Liver (tissue), 9 donors: ENCODE measurements around the gene EIF4G3. TPM values are rescaled to one million over a fixed set of nuclear protein-coding genes. Genes with fewer than 3 reads are reported as not detected.
"Not testable (repeated sequence)": the region's sequence is repeated elsewhere in the genome, so short reads cannot be mapped to it uniquely, and the experiment has no call there.

Source experiments
- DNase-seq: peaks from one replicate; pipeline ENCODE4 v3.0.0-alpha.2; 2017; ENCODE audit warnings: low spot score
- H3K27ac ChIP-seq, 2 donors: one replicate each; pipeline ENCODE4 v1.7.0; 2013; ENCODE audit warnings: inconsistent platforms in 2 of 2, low read length in 2 of 2, control low read depth in 1 of 2, low read depth in 1 of 2, mild to moderate bottlenecking in 1 of 2
- H3K27me3 ChIP-seq, 4 donors: one replicate each; pipeline versions ENCODE4 v1.6.1 to v1.7.0; 2013; ENCODE audit warnings: low read length in 3 of 4, inconsistent platforms in 1 of 4, mild to moderate bottlenecking in 1 of 4, moderate library complexity in 1 of 4; ENCODE audit not compliant: control insufficient read depth in 4 of 4, insufficient read depth in 4 of 4
- H3K36me3 ChIP-seq, 4 donors: one replicate each; pipeline versions ENCODE4 v1.6.1 to v1.7.0; 2013; ENCODE audit warnings: low read length in 3 of 4, mild to moderate bottlenecking in 3 of 4, low read depth in 1 of 4, moderate library complexity in 1 of 4; ENCODE audit not compliant: control insufficient read depth in 4 of 4, insufficient read depth in 3 of 4
- H3K4me1 ChIP-seq, 4 donors: one replicate each; pipeline versions ENCODE4 v1.6.1 to v1.7.0; 2013; ENCODE audit warnings: low read length in 3 of 4, mild to moderate bottlenecking in 3 of 4, moderate library complexity in 1 of 4; ENCODE audit not compliant: control insufficient read depth in 4 of 4, insufficient read depth in 4 of 4
- H3K4me3 ChIP-seq, 3 donors: one replicate each; pipeline versions ENCODE4 v1.6.1 to v1.7.0; 2013; ENCODE audit warnings: low read length in 3 of 3, control low read depth in 1 of 3, low read depth in 1 of 3, mild to moderate bottlenecking in 1 of 3
- H3K9ac ChIP-seq, 2 donors: one replicate each; pipeline ENCODE4 v1.7.0; 2013; ENCODE audit warnings: low read length in 2 of 2, mild to moderate bottlenecking in 2 of 2, moderate library complexity in 2 of 2, control low read depth in 1 of 2, low read depth in 1 of 2
- H3K9me3 ChIP-seq, 4 donors: one replicate each; pipeline versions ENCODE4 v1.6.1 to v1.7.0; 2013; ENCODE audit warnings: low read length in 3 of 4; ENCODE audit not compliant: control insufficient read depth in 4 of 4
- EGR1 ChIP-seq, 2 donors: IDR thresholded peaks; 2 replicates each; pipeline ENCODE4 v1.6.1; 2016 to 2018; ENCODE audit warnings: antibody characterized with exemption in 2 of 2, low read depth in 2 of 2
- FOXA2 ChIP-seq: IDR thresholded peaks from 2 replicates; pipeline ENCODE4 v1.6.1; 2016; ENCODE audit warnings: antibody characterized with exemption
- GABPA ChIP-seq, 2 donors: IDR thresholded peaks in 1 of 2; conservative IDR thresholded peaks in 1 of 2; 2 replicates each; pipeline ENCODE4 v1.6.1; 2016; ENCODE audit warnings: antibody characterized with exemption in 2 of 2, mild to moderate bottlenecking in 1 of 2, moderate library complexity in 1 of 2
- HNF4G ChIP-seq: IDR thresholded peaks from 2 replicates; pipeline ENCODE4 v1.6.1; 2016; ENCODE audit warnings: antibody characterized with exemption
- NR2F2 ChIP-seq: IDR thresholded peaks from 2 replicates; pipeline ENCODE4 v1.6.1; 2016; ENCODE audit warnings: antibody characterized with exemption
- RAD21 ChIP-seq, 2 donors: IDR thresholded peaks; 2 replicates each; pipeline ENCODE4 v1.6.1; 2016; ENCODE audit warnings: antibody characterized with exemption in 2 of 2, mild to moderate bottlenecking in 2 of 2
- REST ChIP-seq: IDR thresholded peaks from 2 replicates; pipeline ENCODE4 v1.6.1; 2016; ENCODE audit warnings: antibody characterized with exemption, mild to moderate bottlenecking
- RXRA ChIP-seq, 2 donors: IDR thresholded peaks; 2 replicates each; pipeline ENCODE4 v1.6.1; 2017 to 2018; ENCODE audit warnings: antibody characterized with exemption in 2 of 2, mild to moderate bottlenecking in 1 of 2
- TAF1 ChIP-seq: conservative IDR thresholded peaks from 2 replicates; pipeline ENCODE4 v1.6.1; 2016; ENCODE audit warnings: antibody characterized with exemption, mild to moderate bottlenecking
- YY1 ChIP-seq: IDR thresholded peaks from 2 replicates; pipeline ENCODE4 v1.6.1; 2016; ENCODE audit warnings: antibody characterized with exemption, mild to moderate bottlenecking
- WGBS: extraction: QIAGEN DNeasy Blood & Tissue Kit; methylation state at CpG from one replicate; pipeline ENCODE4 v1.1.7; 2013; 5-methylcytosine and 5-hydroxymethylcytosine counted together
- polyA plus RNA-seq, 2 donors: library from polyadenylated mRNA; stranded (reverse) in 1 of 2; unstranded in 1 of 2; fragments of 200-250 nt in 1 of 2; fragments of >200 nt in 1 of 2; fragmentation: Nextera tagmentation in 1 of 2; extraction: Ambion mirVana in 1 of 2; gene quantifications; one replicate each; pipeline versions ENCODE4 v1.2.1 to v1.2.3, GENCODE V29; 2013 to 2015
- total RNA-seq, 2 donors: library from RNA; depleted of rRNA; stranded (reverse); fragments of >200 nt; gene quantifications; one replicate each; pipeline ENCODE4 v1.2.3, GENCODE V29; 2014
- TF ChIP-seq, protein P1 (sequence below): IDR thresholded peaks from 2 replicates; pipeline ENCODE4 v1.6.1; 2016; ENCODE audit warnings: antibody characterized with exemption
- TF ChIP-seq, protein P2 (sequence below): IDR thresholded peaks from 2 replicates; pipeline ENCODE4 v1.6.1; 2016; ENCODE audit warnings: antibody characterized with exemption
- TF ChIP-seq, protein P3 (sequence below): IDR thresholded peaks from 2 replicates; pipeline ENCODE4 v1.6.1; 2016; ENCODE audit warnings: antibody characterized with exemption
- donor health status: healthy.
- donor health status: healthy.
- donor health status: healthy.
- donor health status: healthy.
- donor health status: healthy.

Gene EIF4G3
- total and polyA plus RNA-seq, 4 donors, result 7.6 to 22.8 (median 11.7) TPM

- WGBS, result 88% methylated on average over 11 of the region's 11 CpGs
- DNase-seq, result not testable (repeated sequence)
Measured at GRCh38 chr1:21091053-21091690, 85.5 kb downstream of the EIF4G3 start.

GRCh38 chr1:21090463-21090862, 86.2 kb downstream of the EIF4G3 start:
- WGBS, result 12% methylated on average over 1 of the region's 1 CpG
- no peaks in the 10 kb centered on the region for H3K4me1 ChIP-seq
- TF ChIP-seq RXRA (IDR thresholded peaks at IDR 0.05), result no peak
- no peak for TF ChIP-seq REST
- TF ChIP-seq NR2F2, result no peak
- no peak for TF ChIP-seq RAD21 (IDR thresholded peaks at IDR 0.05)
- no peak for TF ChIP-seq EGR1 (IDR thresholded peaks at IDR 0.05; ENCODE audit: low read depth in 2 of 2)
- TF ChIP-seq GABPA (IDR thresholded peaks at IDR 0.05 in 1 of 2, conservative IDR thresholded peaks at IDR 0.05 in 1 of 2), result no peak
- TF ChIP-seq, protein P1, sequence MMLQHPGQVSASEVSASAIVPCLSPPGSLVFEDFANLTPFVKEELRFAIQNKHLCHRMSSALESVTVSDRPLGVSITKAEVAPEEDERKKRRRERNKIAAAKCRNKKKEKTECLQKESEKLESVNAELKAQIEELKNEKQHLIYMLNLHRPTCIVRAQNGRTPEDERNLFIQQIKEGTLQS, result no peak
- no peak for TF ChIP-seq YY1
- no peak for TF ChIP-seq HNF4G
- TF ChIP-seq, protein P2, sequence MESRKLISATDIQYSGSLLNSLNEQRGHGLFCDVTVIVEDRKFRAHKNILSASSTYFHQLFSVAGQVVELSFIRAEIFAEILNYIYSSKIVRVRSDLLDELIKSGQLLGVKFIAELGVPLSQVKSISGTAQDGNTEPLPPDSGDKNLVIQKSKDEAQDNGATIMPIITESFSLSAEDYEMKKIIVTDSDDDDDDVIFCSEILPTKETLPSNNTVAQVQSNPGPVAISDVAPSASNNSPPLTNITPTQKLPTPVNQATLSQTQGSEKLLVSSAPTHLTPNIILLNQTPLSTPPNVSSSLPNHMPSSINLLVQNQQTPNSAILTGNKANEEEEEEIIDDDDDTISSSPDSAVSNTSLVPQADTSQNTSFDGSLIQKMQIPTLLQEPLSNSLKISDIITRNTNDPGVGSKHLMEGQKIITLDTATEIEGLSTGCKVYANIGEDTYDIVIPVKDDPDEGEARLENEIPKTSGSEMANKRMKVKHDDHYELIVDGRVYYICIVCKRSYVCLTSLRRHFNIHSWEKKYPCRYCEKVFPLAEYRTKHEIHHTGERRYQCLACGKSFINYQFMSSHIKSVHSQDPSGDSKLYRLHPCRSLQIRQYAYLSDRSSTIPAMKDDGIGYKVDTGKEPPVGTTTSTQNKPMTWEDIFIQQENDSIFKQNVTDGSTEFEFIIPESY, result no peak
- TF ChIP-seq, protein P3, sequence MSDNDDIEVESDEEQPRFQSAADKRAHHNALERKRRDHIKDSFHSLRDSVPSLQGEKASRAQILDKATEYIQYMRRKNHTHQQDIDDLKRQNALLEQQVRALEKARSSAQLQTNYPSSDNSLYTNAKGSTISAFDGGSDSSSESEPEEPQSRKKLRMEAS, result no peak
- TF ChIP-seq TAF1, result no peak
- TF ChIP-seq FOXA2, result no peak
- H3K27me3 ChIP-seq, result no peaks in the 10 kb centered on the region
- H3K4me3 ChIP-seq, result no peak overlapping the region
- H3K9me3 ChIP-seq, result no peaks in the 10 kb centered on the region
- H3K36me3 ChIP-seq, result no peaks in the 10 kb centered on the region
- H3K9ac ChIP-seq, result no peak overlapping the region
- H3K27ac ChIP-seq, result no peak overlapping the region
- DNase-seq, result no peak

More at GRCh38 chr1:21091053-21091690, 85.5 kb downstream of the EIF4G3 start:
- H3K9ac ChIP-seq, H3K27me3 ChIP-seq, H3K9me3 ChIP-seq, H3K4me1 ChIP-seq, H3K4me3 ChIP-seq, H3K27ac ChIP-seq, H3K36me3 ChIP-seq: not testable (repeated sequence)
